Measurements from ENCODE around the gene STAB1.

GRCh38 chr3:52563984-52564383 is 68.8 kb downstream of the STAB1 start:
- TF ChIP-seq ZNF70 (CRISPR knock-in tag; IDR thresholded peaks at IDR 0.05) (no peak), PPARA (CRISPR knock-in tag; IDR thresholded peaks at IDR 0.05; ENCODE audit: borderline replicate concordance) (no peak), ARNTL (CRISPR knock-in tag; IDR thresholded peaks at IDR 0.05; ENCODE audit: borderline replicate concordance, low read depth) (no peak), PATZ1 (CRISPR knock-in tag; IDR thresholded peaks at IDR 0.05; ENCODE audit: borderline replicate concordance) (no peak), TCF4 (CRISPR knock-in tag; IDR thresholded peaks at IDR 0.05; ENCODE audit: borderline replicate concordance) (no peak), ZC3H10 (CRISPR knock-in tag; IDR thresholded peaks at IDR 0.05) (no peak), ZFP3 (CRISPR knock-in tag; IDR thresholded peaks at IDR 0.05) (no peak), ISL1 (CRISPR knock-in tag; IDR thresholded peaks at IDR 0.05) (no peak), SNAI2 (CRISPR knock-in tag; IDR thresholded peaks at IDR 0.05) (no peak), BACH2 (CRISPR knock-in tag; IDR thresholded peaks at IDR 0.05; ENCODE audit: borderline replicate concordance) (no peak), TOX (CRISPR knock-in tag; IDR thresholded peaks at IDR 0.05; ENCODE audit: borderline replicate concordance) (no peak), RARB (CRISPR knock-in tag; IDR thresholded peaks at IDR 0.05) (no peak)
- TF ChIP-seq, protein P1, sequence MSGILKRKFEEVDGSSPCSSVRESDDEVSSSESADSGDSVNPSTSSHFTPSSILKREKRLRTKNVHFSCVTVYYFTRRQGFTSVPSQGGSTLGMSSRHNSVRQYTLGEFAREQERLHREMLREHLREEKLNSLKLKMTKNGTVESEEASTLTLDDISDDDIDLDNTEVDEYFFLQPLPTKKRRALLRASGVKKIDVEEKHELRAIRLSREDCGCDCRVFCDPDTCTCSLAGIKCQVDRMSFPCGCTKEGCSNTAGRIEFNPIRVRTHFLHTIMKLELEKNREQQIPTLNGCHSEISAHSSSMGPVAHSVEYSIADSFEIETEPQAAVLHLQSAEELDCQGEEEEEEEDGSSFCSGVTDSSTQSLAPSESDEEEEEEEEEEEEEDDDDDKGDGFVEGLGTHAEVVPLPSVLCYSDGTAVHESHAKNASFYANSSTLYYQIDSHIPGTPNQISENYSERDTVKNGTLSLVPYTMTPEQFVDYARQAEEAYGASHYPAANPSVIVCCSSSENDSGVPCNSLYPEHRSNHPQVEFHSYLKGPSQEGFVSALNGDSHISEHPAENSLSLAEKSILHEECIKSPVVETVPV (CRISPR knock-in tag; IDR thresholded peaks at IDR 0.05): no peak
- TF ChIP-seq, protein P2, sequence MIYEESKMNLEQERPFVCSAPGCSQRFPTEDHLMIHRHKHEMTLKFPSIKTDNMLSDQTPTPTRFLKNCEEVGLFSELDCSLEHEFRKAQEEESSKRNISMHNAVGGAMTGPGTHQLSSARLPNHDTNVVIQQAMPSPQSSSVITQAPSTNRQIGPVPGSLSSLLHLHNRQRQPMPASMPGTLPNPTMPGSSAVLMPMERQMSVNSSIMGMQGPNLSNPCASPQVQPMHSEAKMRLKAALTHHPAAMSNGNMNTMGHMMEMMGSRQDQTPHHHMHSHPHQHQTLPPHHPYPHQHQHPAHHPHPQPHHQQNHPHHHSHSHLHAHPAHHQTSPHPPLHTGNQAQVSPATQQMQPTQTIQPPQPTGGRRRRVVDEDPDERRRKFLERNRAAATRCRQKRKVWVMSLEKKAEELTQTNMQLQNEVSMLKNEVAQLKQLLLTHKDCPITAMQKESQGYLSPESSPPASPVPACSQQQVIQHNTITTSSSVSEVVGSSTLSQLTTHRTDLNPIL (CRISPR knock-in tag; IDR thresholded peaks at IDR 0.05; ENCODE audit: low read depth): no peak
